ENCODE data around the gene ADAMTS18.
"Not testable (repeated sequence)": the region's sequence is repeated elsewhere in the genome, so short reads cannot be mapped to it uniquely, and the experiment has no call there.

Gene ADAMTS18, protein sequence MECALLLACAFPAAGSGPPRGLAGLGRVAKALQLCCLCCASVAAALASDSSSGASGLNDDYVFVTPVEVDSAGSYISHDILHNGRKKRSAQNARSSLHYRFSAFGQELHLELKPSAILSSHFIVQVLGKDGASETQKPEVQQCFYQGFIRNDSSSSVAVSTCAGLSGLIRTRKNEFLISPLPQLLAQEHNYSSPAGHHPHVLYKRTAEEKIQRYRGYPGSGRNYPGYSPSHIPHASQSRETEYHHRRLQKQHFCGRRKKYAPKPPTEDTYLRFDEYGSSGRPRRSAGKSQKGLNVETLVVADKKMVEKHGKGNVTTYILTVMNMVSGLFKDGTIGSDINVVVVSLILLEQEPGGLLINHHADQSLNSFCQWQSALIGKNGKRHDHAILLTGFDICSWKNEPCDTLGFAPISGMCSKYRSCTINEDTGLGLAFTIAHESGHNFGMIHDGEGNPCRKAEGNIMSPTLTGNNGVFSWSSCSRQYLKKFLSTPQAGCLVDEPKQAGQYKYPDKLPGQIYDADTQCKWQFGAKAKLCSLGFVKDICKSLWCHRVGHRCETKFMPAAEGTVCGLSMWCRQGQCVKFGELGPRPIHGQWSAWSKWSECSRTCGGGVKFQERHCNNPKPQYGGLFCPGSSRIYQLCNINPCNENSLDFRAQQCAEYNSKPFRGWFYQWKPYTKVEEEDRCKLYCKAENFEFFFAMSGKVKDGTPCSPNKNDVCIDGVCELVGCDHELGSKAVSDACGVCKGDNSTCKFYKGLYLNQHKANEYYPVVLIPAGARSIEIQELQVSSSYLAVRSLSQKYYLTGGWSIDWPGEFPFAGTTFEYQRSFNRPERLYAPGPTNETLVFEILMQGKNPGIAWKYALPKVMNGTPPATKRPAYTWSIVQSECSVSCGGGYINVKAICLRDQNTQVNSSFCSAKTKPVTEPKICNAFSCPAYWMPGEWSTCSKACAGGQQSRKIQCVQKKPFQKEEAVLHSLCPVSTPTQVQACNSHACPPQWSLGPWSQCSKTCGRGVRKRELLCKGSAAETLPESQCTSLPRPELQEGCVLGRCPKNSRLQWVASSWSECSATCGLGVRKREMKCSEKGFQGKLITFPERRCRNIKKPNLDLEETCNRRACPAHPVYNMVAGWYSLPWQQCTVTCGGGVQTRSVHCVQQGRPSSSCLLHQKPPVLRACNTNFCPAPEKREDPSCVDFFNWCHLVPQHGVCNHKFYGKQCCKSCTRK (N-terminal part only)

GRCh38 chr16:77434530-77435271 lies at the start of gene ADAMTS18:
Gene ADAMTS18, minus strand, starts transcription at chr16:77435034. Its CDS starts 339 bp downstream, at chr16:77434695.
- FAIRE-seq, result no peak
- DNase-seq (ENCODE audit: low spot score), result no peak

GRCh38 chr16:77480681-77481315 lies 46.0 kb upstream of the ADAMTS18 start:
- DNase-seq (ENCODE audit: low spot score), result no peak
- no peak for FAIRE-seq

DNA sequence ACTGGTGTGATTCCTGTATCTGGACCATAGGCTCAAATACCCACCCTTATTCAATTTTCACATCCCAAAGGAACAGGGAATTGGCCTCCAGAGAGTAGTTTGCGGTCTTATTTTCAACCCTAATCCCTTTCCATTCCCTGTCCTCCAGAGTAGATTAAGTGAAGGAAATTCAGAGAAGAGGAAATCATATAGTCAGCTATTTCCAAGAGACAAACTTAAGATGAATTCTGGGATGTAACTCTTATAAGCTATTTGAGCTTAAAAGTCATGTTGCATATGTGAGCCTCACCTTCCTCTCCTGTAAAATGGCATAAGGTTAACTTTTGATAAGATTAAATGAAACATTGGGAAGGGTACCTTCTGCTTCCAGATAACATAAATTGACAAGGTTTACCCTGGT lies 37.4 kb upstream of the ADAMTS18 start:
- FAIRE-seq (no peak), DNase-seq (ENCODE audit: low spot score) (no peak)

- FAIRE-seq, result no peak
- DNase-seq (ENCODE audit: low spot score), result no peak
Measured at GRCh38 chr16:77470851-77471250, 36.0 kb upstream of the ADAMTS18 start.

DNA sequence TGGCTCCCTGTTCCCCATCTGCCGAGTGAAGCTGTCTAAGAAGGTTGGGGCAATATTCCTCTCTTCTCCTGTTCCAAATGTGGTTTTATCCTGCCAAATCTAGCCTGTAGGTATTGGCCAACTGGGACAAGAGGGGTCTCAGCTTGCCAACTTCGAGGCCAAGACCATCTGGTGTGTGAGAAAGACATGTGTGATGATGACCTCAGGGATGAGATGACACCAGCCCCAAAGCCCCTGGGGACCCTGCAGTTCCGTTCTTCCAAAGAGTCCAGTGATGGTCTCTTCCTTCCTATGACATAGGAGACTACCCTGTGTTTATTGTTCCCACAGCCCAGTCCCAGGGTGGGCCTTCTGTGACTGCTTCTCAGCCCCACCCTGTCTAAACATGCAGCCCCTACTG lies 34.8 kb upstream of the ADAMTS18 start:
- FAIRE-seq (no peak), DNase-seq (ENCODE audit: low spot score) (no peak)

GRCh38 chr16:77468831-77469230 lies 34.0 kb upstream of the ADAMTS18 start:
- DNase-seq (ENCODE audit: low spot score), result no peak
- FAIRE-seq, result no peak

DNA sequence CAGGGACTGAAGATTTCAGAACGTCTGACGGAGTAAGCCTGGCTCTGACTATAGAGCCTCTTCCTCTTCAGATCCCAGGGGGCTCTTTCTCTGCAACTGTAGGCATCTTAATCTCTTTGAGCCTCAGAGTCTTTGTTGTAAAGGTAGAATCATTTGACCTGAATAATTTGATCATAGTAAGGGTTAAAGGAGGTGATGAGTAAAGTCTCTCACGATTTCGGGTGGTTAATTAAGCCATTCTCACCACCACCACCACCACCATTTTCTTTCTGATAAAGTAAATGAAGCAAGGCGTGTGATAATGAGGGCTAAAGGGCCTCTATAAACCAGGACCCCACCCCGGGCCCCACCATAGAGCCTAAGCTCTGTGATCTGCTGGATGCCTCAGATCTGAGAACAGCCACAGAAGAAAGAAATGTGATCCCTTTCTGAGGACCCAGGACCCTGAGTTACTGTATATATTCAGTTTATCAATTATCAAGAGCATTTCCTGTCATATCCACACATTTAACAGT lies 33.0 kb upstream of the ADAMTS18 start:
- FAIRE-seq, result no peak

GRCh38 chr16:77463659-77464058 lies 28.8 kb upstream of the ADAMTS18 start:
- not testable (repeated sequence) for FAIRE-seq; DNase-seq (ENCODE audit: low spot score)

More for the DNA sequence above, 33.0 kb upstream of the ADAMTS18 start:
- no peak for DNase-seq (ENCODE audit: low spot score)

DNA sequence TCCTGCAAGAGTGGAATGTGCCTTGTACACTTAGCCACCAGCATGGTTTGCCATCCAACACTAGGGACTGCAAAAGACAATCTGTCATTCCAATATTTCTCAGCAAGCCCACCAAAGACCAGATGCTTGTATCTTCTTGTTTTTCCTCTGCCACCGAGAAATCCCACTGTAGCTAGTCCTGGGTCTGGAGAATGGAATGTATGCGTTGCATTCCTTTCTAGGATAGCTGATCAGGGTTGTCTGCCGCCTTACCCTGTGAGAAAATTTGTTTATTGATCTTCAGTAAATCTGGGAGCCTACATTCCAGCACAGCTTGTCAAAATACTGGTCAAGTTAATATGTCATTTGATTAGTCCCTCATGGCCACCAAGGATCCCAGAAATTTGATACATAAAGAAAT lies 28.1 kb upstream of the ADAMTS18 start:
- no peak for FAIRE-seq

GRCh38 chr16:77459534-77460254 lies 24.9 kb upstream of the ADAMTS18 start:
- DNase-seq (ENCODE audit: low spot score), result no peak
- FAIRE-seq, result no peak

More for the DNA sequence above, 28.1 kb upstream of the ADAMTS18 start:
- DNase-seq (ENCODE audit: low spot score), result no peak

DNA sequence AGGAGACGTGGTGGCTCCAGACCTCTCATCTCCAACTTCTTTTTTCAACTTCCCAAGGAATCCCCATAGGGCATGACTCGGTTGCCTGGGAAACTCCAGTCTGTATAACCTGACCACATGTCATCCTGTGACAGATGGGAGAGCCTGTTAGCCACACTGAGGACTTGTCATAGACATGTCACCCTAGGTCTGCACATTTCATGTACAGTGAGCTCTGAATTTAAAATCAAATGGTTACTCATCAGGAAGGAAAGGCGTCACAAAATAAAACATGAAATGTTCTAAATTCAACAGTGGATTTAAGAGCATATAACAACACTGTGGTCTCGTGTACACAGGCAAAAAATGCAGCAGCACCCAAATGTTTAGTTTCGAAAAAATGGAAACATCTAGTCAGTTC lies 22.2 kb upstream of the ADAMTS18 start:
- peak; percentile 71 for DNase-seq (ENCODE audit: low spot score)
- no peak for FAIRE-seq

GRCh38 chr16:77452243-77452642 lies 17.4 kb upstream of the ADAMTS18 start:
- no peak for FAIRE-seq

DNA sequence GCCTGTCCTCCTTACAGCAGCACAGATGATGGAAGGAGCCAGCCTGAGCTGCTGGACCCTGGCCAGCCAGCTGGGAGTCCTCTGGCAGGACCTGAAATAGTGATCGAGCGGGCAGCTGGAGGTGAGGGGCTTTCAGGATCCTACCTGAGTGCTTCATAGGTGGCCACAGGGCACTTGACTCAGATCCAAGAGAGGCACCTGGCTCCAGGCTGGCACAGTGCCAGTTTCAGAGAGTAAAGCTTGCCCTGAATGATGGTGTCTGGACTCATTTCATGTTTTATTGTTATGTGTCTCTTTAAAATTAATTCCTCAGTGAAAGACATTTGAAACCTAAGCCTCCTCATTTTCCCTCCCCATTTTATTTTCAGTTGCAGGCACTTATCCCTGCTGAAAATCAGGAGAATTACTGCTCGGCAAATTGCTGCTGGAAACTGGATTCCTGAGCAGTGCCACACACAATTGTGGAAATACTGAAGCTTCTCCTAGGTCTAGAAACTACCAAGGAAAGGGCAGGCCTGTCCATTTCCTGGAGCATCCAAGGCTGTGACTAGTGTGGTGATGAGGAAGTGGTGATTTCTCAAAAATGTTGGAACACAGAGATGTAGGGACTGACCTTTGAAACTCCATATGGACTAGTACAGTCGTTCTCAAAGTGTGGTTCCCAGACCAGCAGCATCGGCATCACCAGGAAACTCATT lies 16.1 kb upstream of the ADAMTS18 start:
- FAIRE-seq (no peak), DNase-seq (ENCODE audit: low spot score) (no peak)

More at GRCh38 chr16:77452243-77452642, 17.4 kb upstream of the ADAMTS18 start:
- no peak for DNase-seq (ENCODE audit: low spot score)

DNA sequence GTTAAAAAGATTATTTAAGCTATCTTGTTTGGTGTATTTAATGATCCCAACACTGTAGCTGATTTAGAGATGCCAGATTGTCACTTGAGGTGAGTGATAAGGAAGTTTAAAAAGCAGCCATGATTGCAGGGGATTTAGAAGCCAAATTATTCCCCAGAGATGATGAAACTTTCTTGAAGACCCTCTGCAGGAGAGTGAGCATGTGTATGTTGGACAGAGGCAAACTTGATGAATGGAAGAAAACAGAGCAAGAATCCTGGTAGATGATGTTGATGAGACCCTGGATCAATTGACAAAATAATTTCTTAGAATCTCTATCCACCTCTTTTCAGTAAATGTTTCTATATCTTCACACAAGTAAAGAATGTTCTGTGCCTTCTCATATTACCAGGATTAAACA lies 14.4 kb upstream of the ADAMTS18 start:
- no peak for FAIRE-seq
- no peak for DNase-seq (ENCODE audit: low spot score)

- DNase-seq (ENCODE audit: low spot score) (no peak), FAIRE-seq (no peak)
Measured at GRCh38 chr16:77445324-77445723, 10.5 kb upstream of the ADAMTS18 start.

GRCh38 chr16:77444147-77444460 lies 9.3 kb upstream of the ADAMTS18 start:
- no peak for FAIRE-seq
- no peak for DNase-seq (ENCODE audit: low spot score)

- DNase-seq (ENCODE audit: low spot score) (no peak), FAIRE-seq (no peak)
Measured at GRCh38 chr16:77443357-77444146, 8.7 kb upstream of the ADAMTS18 start.

GRCh38 chr16:77442078-77442477 lies 7.2 kb upstream of the ADAMTS18 start:
- FAIRE-seq (no peak), DNase-seq (ENCODE audit: low spot score) (no peak)

Data from RCC 7860 (cell line).